ENCODE data around the gene HPX. TPM values are rescaled to one million over a fixed set of nuclear protein-coding genes. Genes with fewer than 3 reads are reported as not detected.
"Not testable (repeated sequence)": the region's sequence is repeated elsewhere in the genome, so short reads cannot be mapped to it uniquely, and the experiment has no call there.

The HPX gene
- total RNA-seq, 4 donors from 2014 or later: 0.29 to 28.6 (median 1.1) TPM; not detected in 1

- no peaks in the 10 kb centered on the region for H3K27me3 ChIP-seq
- TF ChIP-seq CTCF (IDR thresholded peaks at IDR 0.05): no peak
- TF ChIP-seq POLR2A (IDR thresholded peaks at IDR 0.05): no peak
- no peak overlapping the region for H3K4me3 ChIP-seq
- peaks cover 0 to 11% of the 10 kb centered on the region in 2 donors for H3K4me1 ChIP-seq
- no peaks in the 10 kb centered on the region for H3K9me3 ChIP-seq
- no peak overlapping the region for H3K27ac ChIP-seq
- no peaks in the 10 kb centered on the region for H3K36me3 ChIP-seq
- no peak for DNase-seq
- intact Hi-C loops (cut with DNase I; ENCODE audit: low total_unique reads): no loop called here
These were observed 40.1 kb downstream of the HPX start for GRCh38 chr11:6400431-6401345.

DNA sequence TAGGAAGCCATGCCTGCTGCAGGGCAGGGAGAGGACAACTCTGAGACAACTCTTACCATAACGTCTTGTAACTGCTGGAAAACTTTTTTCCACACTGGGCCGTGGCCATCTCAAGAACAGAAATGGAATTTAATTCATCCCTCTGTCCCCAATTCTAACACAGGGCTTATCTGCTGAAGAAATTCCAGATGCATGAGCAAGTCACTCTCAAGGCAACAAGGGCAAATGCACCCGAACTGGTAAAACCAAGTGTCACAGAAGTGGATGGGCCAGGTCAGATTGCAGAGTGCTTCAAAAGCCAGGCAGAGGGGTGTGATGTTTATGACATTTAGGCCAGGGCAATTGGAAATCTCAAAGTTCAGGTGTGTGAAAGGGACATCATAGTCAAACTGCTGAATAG is 43.2 kb downstream of the HPX start:
- Histone ChIP-seq H3K36me3 (no peaks in the 10 kb centered on the region), H3K27me3 (no peaks in the 10 kb centered on the region), H3K4me3 (no peak overlapping the region), H3K27ac (no peak overlapping the region), H3K9me3 (no peaks in the 10 kb centered on the region), H3K4me1 (no peaks in the 10 kb centered on the region)
- no peak for DNase-seq
- intact Hi-C loops (cut with DNase I; ENCODE audit: low total_unique reads): no loop called here
- TF ChIP-seq CTCF (IDR thresholded peaks at IDR 0.05) (no peak), POLR2A (IDR thresholded peaks at IDR 0.05) (no peak)

GRCh38 chr11:6397156-6397555 is 43.6 kb downstream of the HPX start:
- Histone ChIP-seq H3K4me3 (no peak overlapping the region), H3K4me1 (no peaks in the 10 kb centered on the region), H3K27ac (no peak overlapping the region), H3K36me3 (no peaks in the 10 kb centered on the region), H3K9me3 (no peaks in the 10 kb centered on the region), H3K27me3 (no peaks in the 10 kb centered on the region)
- DNase-seq: no peak
- TF ChIP-seq CTCF (IDR thresholded peaks at IDR 0.05): no peak
- TF ChIP-seq POLR2A (IDR thresholded peaks at IDR 0.05): no peak
- intact Hi-C loops (cut with DNase I; ENCODE audit: low total_unique reads): no loop called here

DNA sequence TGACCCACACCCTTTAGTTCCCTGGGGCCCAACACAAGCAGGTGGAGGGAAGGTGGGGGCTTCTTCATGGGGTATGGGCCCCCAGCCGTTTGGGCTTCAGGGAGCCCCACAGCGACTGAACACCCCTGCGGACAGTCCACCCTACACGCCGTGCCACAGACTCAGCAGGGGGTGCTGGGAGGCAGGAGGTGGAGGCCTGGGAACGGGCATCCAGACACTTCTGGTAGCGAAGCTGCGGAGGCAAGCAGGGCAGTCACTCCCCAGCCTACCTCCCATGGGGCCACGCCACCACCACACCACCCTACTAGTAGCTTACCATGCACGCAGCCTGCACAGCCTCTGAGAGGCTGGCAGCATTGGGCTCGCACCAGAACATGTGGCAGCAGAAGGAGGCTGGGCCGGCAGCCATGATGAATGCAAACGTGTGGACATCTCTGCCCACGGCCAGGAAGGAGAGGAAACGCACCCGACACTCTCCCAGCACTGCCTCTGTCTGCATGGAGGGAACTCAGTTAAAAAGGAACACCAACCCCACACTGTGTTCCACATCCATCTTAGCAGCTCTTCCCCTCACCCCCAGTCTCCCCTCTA is 45.2 kb downstream of the HPX start:
- intact Hi-C loops (cut with DNase I; ENCODE audit: low total_unique reads): no loop called here
- H3K36me3 ChIP-seq: no peaks in the 10 kb centered on the region
- no peak for DNase-seq
- H3K4me3 ChIP-seq: no peak overlapping the region
- H3K27ac ChIP-seq: no peak overlapping the region
- no peaks in the 10 kb centered on the region for H3K27me3 ChIP-seq
- TF ChIP-seq CTCF (IDR thresholded peaks at IDR 0.05) (no peak), POLR2A (IDR thresholded peaks at IDR 0.05) (no peak)
- no peaks in the 10 kb centered on the region for H3K9me3 ChIP-seq
- H3K4me1 ChIP-seq: peaks cover 0 to 13% of the 10 kb centered on the region in 2 donors

DNA sequence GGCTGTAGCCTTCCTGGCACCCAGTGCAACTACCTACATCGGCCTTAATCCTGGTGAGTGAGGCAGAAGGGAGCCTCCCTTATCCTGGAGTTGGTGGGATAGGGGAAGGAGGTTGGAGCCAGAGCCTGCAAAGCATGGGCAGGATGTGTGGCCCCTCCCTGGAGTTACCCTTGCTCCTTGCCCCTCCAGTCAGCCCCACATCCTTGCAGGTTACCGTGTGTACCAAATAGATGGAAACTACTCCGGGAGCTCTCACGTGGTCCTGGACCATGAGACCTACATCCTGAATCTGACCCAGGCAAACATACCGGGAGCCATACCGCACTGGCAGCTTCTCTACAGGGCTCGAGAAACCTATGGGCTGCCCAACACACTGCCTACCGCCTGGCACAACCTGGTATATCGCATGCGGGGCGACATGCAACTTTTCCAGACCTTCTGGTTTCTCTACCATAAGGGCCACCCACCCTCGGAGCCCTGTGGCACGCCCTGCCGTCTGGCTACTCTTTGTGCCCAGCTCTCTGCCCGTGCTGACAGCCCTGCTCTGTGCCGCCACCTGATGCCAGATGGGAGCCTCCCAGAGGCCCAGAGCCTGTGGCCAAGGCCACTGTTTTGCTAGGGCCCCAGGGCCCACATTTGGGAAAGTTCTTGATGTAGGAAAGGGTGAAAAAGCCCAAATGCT is 46.7 kb downstream of the HPX start:
- no peaks in the 10 kb centered on the region for H3K27me3 ChIP-seq
- H3K9me3 ChIP-seq: no peaks in the 10 kb centered on the region
- DNase-seq: no peak
- no peak overlapping the region for H3K4me3 ChIP-seq
- intact Hi-C loops (cut with DNase I; ENCODE audit: low total_unique reads): no loop called here
- TF ChIP-seq CTCF (IDR thresholded peaks at IDR 0.05): no peak
- TF ChIP-seq POLR2A (IDR thresholded peaks at IDR 0.05): no peak
- H3K4me1 ChIP-seq: peaks cover 0 to 13% of the 10 kb centered on the region in 2 donors
- no peaks in the 10 kb centered on the region for H3K36me3 ChIP-seq
- H3K27ac ChIP-seq: no peak overlapping the region

- H3K27ac ChIP-seq; H3K36me3 ChIP-seq; H3K27me3 ChIP-seq; DNase-seq; intact Hi-C loops (cut with DNase I; ENCODE audit: low total_unique reads); H3K9me3 ChIP-seq; H3K4me3 ChIP-seq: not testable (repeated sequence)
- peaks cover 0 to 13% of the 10 kb centered on the region in 2 donors for H3K4me1 ChIP-seq
These were observed 48.5 kb downstream of the HPX start for GRCh38 chr11:6392251-6392650.
